Right renal cortex interstitium (tissue), 3 donors: ENCODE data around the gene DDAH2. TPM values are rescaled to one million over a fixed set of nuclear protein-coding genes. Genes with fewer than 3 reads are reported as not detected.

ENCODE experiments used
- DNase-seq, 3 donors: peaks; one replicate each; pipeline ENCODE4 v3.0.0-alpha.2; 2013; ENCODE audit warnings: low read depth in 3 of 3, low spot score in 2 of 3
- polyA plus RNA-seq, 3 donors: library from polyadenylated mRNA; unstranded; fragments of 120-200 nt; gene quantifications; one replicate each; pipeline ENCODE4 v1.2.1, GENCODE V29; 2013; ENCODE audit not compliant: insufficient read length in 3 of 3

DDAH2 gene, protein sequence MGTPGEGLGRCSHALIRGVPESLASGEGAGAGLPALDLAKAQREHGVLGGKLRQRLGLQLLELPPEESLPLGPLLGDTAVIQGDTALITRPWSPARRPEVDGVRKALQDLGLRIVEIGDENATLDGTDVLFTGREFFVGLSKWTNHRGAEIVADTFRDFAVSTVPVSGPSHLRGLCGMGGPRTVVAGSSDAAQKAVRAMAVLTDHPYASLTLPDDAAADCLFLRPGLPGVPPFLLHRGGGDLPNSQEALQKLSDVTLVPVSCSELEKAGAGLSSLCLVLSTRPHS
- polyA plus RNA-seq = 100 to 1,000 TPM; 157 to 166 (median 162) TPM

DNA sequence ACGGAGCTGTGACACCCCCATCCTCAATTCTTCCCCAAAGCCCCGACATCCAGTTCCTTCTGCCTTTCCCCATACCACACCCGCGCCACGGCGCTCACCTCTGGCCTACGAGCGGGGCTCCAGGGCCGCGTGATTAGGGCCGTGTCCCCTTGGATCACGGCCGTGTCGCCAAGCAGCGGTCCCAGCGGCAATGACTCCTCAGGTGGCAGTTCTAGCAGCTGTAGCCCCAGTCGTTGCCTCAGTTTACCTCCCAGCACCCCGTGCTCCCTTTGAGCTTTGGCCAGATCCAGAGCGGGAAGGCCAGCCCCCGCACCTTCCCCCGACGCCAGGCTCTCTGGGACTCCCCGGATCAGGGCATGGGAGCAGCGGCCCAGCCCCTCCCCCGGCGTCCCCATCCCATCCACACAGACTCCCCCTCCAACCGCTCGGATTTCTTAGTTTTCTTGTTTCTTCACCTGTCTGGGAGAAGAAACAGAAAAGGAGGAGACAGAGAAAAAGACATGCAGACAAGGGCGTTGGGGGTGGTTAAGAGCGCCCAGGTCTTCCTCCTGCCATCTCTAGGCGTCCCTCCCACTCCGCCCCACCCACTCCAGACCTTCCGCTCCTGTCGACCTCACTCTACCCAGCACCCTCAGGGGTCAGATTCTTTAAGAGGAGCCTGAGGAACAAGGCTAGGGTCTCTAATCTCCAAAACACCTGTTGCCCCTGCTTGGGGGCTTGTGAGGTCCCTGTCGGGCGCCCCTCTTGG is at the start of gene DDAH2:
Gene DDAH2, minus strand, starts transcription at position 533 of the 748 bp plus-strand sequence. Its CDS starts 138 bp downstream, at position 395.
- DNase-seq = no peak

DNA sequence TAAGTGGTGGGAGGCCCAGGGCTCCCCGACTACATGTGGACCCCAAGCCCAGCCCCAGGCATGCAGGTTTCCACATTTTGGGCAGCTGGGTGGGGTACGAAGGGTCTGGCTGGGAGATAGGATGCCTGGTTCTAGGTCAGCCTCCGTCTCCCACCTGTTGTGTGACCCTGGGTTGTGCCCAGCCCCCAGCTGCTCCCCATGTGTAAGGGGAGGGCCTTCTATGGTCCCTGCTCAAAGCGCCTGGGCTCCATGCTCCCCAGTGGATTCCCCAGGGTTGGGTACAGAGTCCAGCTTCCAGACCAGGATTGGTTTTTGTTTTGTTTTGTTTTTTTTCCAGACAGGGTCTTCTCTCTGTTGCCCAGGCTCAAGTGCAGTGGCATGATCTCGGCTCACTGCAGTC is 49.1 kb upstream of the DDAH2 start:
- DNase-seq = no peak

DNA sequence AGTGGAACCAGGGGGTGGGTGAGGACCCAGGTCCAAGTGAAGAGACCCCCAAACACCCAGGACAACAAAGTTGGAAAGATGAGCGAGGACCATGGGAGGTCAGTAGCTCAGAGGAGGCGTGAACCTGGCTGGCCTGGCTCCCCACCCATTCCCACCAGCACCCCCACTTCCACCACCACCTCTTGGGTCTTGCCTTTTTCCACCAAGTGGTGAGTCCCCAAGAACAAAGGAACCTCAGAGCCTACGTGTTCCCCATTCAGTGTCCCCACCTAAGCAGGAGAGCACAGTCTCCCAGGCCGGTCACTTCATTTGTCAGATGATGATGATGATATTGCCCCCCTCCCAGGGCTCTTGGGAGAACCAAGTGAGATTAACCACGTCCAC is 48.6 kb upstream of the DDAH2 start:
- no peak for DNase-seq

DNA sequence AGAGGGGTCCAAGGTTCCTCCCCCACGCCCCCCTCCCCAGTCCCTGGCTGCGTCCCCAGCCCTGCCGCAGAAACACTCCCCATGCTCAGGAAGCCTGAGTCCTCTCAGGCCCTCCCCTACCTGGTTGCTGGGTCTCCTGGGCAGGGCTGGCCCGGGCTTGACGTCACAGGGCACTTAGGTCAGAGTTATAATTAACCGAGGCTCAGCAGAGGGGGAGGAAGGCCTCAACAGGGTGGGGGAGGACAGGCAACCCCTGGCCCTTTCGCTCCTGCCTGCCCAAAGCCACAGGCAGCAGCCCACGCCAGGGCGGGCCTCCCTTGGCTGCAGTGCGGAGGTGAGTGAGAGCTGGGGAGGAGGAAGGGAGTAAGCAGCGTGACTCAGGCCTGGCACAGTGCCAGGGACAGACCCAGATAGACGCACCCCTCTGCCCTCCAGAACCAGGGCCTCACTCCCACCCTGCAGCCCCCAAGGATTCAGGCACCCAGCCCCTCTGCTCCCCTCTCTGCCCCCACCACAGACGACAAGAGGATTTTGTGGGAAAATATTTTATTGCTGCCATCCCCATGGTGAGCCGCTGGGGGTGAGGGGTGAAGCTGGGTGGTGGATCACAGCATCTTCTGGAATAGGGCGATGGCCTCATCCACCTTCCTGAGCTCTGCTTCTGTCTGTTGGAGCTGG is 48.0 kb upstream of the DDAH2 start, which contains the start of gene VWA7:
Gene VWA7, minus strand, starts transcription at position 340 of the 678 bp plus-strand sequence. CDS start 549 bp downstream, outside the sequence.
- peak in 2 of 3 donors; percentile 72 to 80 for DNase-seq

DNA sequence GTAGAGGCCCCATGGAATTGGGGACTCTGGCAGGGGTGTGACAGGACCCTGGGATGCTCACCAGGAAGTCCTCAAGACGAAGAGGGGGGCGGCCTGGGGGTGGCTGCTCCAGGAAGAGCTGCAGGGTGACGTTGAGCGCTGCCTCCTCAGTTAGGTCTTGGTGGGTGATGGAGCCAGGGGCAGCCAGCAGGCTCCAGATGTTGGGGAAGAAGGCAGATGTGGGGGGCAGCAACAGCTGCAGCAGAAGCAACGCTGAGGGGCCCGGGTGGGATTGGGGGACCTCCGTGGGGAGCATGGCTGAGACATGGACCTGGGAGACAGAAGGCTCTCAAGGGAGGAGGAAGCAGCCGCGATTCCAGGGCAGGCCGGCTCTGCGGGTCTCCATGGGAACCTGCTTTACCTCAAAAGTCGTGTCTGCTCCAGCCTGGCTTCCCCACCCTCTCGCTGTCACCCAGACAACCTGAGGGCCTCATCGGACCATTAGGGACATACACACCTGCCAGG is 47.4 kb upstream of the DDAH2 start:
- DNase-seq = peak in 1 of 3 donors; percentile 44

DNA sequence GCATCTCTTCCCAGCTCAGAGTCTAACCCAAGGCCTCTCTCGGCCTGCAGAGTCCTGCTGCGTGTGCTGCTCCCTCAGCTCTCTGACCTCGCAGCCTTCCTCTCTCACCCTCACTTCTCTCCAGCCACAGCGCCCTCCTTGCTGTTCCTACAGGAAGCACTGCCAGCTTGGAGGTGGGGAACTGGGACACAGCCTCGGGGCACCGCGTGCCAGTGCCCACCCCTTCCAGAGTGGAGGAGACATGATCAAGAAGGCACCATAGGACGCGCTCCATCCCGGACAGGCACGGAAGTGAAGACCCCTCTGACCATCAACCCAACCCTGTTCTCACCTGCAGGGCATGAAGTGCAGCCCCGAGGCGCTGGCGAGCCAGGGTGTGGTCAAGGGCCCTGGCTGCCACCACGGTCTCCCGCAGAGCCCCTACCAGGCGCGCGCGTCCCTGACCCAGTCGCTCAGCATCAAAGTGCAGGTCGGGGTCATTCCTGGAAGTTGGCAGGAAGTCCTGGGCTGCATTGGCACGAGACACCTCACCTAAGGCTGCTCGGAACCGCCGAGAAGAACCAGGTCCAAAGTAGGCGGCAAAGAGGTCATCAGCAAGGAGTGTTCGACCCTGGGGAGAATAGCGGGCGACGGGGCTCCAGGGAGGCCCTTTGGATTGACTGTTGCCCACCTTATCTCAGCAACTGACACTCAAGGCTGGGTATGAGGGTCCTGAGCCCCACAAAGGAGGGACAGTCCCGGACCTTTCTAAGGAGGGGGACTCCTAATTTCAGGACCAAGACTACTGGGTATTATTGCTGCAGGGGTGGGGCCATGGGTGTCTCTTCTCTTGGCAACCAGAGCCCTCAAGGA is 46.8 kb upstream of the DDAH2 start:
- DNase-seq = no peak

DNA sequence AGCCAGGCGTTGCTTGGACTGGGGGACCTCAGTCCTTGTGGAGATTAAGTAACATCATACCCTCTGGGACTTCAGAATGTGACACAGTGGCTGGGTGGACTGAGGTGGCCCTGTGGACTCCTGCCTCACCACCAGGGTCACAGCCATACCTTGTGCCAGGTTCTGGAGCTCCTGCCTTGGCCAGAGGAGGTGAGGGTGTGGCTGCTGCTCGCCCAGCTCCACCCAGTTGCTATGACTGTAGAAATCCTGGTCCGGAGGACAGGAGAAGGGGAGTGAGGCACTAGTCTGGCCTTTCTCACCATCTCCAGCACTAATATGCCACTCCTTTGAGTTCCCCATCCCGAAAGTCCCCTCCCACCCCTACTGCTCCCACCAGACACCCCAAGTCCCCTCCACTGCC is 46.1 kb upstream of the DDAH2 start:
- no peak for DNase-seq

DNA sequence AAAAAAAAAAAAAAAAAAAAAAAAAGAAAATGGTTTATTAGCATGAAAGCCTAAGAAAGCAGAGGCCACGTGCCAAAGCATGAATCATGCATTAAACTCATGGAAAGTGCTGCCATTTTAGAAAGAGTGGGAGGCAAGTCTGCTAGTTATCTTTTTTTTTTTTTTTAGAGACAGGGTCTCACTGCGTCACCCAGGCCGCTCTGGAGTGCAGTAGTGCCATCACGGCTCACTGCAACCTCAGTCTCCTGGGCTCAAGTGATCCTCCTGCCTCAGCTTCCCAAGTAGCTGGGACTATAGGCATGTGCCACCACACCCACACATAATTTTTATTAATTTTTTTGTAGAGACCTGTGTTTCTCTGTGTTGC is 42.9 kb upstream of the DDAH2 start:
- no peak for DNase-seq

DNA sequence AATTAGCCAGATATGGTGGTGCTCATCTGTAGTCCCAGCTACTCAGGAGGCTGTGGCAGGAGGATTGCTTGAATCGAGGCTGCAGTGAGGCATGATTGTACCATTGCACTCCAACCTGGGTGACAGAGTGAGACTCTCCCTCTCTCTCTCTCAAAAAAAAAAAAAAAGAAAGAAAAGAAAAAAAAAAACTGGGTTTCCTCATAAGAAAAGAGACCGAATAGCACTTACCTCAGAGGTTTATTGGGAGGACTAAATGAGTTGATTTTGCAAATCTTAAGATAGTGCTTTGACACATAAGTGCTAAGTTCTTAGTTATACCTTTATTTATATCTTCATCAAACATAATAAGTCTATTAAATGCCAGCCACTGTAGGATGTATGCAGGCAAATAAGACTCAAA is 41.8 kb upstream of the DDAH2 start:
- no peak for DNase-seq

DNA sequence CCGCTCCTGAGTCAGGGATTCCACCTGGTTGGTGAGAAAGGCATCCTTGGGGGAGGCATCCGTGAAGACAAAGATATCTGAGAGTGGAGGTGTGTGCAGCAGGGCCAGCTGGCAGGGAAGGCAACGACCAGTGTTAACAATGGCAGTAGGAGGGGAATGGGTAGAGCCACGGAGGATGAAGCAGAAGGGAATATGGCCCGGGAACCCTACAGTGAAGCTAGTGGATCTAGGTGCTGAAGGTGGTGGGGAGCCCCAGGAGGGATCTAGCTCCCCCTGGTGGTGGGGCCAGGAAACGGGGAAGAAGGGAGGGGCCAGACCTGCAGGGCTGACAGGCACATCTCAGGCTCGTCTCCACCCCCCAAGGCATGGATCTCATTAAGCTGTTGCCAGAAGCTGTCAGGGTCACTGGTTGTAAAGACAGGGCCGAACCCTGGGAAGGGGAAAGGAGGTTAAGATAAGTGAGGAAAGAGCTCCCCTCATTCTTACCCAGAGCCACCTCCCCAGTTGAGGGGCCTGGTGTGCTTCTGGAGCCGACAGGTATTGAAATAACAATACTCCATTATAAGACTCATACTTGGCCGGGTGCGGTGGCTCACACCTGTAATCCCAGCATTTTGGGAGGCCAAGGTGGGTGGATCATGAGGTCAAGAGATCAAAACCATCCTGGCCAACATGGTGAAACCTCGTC is 40.7 kb upstream of the DDAH2 start:
- no peak for DNase-seq

DNA sequence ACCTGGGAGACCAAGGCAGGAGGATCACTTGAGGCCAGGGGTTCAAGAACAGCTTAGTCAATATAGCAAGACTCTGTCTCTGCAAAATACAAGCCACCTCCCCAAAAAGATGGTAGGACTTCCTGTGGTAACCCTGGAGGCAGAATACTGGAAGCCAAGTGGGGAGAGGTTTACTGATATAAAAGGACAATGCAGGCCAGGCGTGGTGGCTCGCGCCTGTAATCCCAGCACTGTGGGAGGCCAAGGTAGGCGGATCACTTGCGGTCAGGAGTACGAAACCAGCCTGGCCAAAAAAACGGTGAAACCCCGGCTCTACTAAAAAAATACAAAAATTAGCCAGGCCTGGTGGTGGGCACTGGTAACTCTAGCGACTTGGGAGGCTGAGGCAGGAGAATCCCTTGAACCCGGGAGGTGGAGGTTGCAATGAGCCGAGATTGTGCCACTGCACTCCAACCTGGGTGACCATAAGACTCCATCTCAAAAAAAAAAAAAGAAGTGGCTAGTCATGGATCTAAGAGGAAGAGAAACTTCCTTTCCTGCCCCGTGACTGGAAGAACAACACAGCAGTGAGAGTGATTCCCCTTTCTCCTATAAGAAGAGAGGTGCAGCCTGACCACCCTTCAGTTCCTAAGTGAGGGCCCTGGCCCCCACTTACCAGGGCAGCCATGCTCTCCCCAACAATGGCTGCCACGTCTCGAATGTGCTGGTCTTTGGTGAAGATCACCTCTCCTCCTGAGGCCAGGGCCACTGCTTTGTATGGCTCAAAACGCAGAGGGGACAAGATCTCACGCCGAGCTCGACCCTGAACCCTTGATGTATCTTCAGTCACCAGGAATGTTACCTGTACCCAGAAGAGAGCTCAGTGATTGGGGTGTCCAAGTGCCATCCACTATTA is 39.5 kb upstream of the DDAH2 start:
- no peak for DNase-seq

DNA sequence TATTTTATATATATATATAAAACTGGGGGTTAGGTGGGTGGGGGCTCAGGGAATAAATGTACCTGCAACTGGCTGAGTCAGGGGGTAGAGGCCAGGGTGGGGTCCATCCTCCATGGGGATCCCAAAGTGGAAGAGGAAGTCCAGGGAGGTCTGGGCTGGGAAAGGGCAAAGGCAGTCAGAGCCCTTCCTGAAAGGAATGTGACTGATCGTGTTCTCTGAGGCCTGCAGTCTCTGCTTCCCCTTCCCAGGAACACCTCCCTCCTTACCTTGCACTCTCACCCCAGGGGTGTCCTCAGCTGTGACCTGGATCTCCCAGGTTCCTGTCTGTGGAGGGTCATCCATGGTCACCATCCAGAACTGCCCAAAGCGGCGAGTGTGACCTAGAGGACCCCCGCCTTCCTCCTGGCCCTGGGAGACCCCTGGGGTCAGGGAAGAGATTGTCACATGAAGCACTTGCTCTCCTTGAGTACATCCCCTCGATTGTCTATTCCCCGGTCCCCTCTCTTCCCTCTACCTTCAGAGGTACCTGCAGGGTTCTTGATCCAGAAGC is 38.1 kb upstream of the DDAH2 start:
- no peak for DNase-seq

DNA sequence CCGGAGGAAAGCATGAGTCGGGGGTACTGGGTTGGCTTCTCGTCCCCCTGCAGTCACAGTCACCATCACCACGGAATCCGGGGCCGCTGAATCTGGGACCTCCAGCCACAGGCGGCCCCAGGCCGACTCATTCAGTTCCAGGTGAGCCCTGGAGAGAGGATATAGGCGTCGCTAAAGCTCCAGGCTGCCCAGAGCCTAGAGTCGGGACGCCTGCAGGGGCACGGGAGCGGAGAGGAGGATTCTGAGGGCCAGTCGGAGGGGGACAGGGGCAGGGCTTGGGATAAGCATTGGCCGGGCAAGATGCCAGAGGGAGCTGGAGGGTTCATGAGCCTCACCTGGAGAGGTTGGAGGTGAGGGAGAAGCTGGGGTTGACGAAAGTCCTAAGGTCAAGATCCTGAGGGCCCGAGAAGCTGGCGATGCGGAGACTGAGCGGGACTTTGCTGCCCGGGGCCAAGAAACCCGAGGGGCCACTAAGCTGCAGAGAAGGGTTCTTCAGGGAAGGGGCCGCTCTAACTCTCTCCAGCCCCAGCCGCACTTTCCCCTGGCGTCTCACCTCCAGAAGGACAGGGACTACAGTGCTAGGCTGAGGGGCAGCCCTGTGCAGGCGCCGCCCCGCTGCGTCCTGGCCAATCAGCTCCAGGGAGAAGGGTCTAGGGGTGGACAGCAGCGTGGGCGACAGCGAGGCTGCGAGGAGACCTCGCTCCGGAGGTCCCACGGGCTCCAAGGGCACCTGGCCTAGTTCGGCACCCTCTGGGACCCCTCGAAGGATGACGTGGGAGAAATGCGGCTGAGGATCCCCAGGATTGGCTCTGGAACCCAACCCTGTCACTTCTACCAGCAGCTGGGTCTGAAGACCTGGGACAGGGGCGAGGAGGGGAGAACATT is 37.1 kb upstream of the DDAH2 start:
- DNase-seq = no peak

DNA sequence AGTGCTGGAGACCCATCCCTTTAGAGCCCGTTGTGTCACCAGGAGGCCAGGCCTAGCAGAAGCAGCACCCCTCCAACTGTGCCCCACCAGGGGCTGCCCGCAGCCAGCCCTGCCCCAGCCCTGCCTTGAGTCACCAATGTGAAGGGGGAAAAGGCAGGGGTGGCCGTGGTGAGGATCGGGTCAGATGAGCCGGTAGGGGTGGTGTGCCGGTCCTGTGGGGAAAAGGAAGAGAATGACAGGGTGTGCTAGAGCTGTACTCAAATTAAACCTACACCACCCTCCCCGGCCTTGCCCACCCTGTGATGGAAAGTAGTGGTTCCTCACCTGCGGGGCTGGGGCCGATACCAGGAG is 36.4 kb upstream of the DDAH2 start:
- no peak for DNase-seq

DNA sequence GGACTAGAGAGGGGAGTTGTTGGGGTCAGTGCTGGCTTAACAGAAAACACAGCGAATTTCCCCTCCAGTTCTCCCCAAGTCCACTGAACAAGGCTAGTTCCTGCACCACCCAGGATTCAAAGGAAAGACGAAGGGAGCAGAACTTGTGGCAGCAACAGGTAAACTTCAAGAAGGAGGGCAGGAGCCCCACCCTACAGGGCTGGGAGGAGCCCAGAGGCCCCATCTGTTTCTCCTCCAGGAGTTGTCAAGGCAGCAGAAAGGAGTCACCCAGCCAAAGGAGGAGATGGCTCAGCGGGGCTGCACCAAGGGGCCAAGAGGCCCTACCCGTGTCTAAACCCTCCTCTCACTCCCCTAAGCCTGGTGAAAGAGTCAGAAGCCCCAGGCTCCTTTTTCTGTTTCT is 35.1 kb upstream of the DDAH2 start:
- DNase-seq = no peak

DNA sequence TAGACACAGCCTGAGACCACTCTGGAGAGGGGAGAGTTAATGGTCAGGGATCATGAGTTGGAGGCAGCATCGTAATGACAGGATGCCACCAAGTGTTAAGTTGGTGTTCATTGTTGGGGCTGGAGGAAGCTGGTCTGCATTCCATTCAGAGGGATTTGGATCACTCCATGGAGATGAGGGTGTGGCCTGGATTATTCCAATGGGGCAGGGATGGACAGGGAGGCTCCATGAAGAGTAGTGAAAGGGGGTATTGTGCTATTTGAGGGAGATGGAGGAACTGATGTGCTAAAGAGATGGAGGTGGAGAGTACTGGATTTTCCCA is 34.5 kb upstream of the DDAH2 start:
- DNase-seq = no peak

DNA sequence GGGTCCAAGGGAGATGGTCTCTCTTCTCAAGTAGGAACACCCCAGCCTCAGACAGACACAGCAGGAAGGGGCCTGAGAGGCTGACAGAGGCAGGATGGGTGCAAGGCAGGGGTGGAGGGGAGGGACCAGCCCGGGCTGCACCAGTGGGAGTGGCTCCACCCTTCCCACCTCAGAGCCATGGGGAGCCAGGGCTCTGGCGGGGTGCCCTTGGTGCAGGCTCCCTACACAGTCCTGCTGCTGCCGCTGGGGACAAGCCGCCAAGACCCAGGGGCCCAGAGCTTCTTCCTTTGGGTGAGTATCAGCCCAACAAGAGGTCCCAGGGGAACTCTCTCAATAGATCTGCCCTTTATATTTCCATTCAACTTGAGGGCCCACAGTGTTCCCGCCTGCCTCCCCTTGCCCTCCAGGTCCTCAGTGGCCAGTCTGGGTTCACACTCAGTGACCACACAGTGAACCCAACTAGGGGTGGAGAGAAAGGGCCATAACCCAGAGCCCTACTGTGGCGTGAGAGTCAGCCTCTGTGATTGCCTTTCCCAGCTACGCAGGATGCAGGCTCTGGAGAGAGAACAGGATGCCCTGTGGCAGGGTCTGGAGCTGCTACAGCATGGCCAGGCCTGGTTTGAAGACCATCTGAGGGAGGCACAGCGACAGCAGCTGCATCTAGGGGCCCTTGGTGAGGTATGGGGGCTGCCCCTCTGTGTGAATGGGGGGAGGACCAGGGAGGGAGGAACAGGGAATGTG is 33.9 kb upstream of the DDAH2 start:
- DNase-seq = no peak
